Measurements from ENCODE around the gene TPGS2.
"Not testable (repeated sequence)": the region's sequence is repeated elsewhere in the genome, so short reads cannot be mapped to it uniquely, and the experiment has no call there.

Gene TPGS2

GRCh38 chr18:36772241-36772723, 56.5 kb downstream of the TPGS2 start:
- no peak for DNase-seq (ENCODE audit: low spot score)

GRCh38 chr18:36771245-36771644, 57.6 kb downstream of the TPGS2 start:
- no peak for DNase-seq (ENCODE audit: low spot score)

DNA sequence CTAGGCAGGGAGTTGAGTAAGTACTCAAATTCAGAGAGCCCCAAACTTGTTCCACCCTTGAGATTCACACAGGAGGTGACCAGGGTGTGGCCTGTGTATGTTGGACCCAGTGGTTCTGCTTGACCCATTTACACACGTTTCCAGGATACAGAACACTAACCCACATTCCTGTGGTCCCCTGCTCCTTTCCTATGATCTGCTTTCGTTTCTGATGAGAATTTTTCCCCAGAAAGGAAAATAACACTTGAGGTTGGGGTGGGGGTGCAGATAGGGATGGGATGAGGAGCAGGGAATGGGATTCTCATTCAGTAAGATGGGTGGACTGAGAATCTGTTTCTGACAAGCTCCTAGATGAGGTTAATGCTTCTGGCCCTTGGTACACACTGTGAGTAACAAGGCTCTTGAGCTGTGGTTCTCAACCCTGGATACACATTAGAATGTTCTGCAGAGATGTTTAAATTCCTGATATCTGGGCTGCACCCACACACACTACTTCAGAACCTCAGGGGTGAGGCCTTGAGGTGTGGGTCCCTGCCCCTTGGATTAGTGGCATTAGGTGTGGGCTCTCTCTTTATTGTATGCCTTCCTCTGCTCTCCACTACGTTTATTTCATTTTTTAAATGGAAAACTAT, 58.4 kb downstream of the TPGS2 start:
- DNase-seq (ENCODE audit: low spot score): no peak

DNA sequence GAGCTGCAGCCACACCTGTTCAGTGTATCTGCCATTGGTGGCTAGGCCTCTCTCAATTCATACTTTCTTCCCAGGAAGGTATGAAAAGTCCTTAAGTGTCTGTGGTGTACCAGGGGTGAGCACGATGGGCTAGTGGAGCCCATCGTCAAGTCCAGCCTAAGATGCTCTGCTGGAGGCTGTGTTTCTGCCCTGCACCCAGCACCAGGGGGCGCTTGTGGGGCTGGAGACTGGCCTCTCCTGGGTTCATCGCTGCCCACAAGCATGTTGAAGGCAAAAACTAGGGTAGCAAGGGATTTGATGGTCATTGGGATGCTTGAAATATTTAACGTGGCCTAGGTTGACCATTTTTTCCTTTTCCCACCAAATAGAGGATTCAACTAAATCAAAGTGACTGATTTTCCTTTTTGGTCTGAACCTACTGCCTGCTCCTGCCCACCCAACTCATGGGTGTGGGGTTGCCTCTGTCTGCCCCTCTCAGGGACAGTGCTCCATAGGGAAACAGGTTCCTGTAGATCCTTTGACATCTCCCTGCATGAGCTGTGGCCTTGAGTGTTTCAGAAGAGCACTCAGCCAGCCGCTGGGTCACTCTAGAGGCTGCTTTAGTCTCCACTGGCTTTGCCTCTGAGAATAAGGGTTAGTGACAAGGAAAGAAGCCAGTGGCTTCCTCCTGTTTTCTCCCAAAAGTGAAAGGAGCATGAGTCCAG, 59.0 kb downstream of the TPGS2 start:
- no peak for DNase-seq (ENCODE audit: low spot score)

DNA sequence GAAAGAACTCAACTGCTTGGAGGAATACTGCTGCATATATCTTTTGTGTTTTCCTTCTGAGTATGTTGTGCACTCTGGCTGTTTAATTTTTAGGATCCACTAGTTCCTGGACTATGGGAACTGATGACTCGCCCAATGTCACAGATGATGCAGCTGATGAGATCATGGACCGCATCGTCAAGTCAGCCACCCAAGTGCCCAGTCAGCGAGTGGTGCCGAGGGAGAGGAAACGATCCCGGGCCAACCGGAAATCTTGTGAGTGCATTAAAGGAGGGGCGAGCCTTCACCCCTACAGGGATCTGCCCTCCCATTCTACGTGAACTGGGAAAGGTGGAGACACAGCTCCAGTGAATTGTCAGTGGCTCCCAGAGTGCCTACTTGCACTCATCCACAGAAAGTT, 59.6 kb downstream of the TPGS2 start:
- no peak for DNase-seq (ENCODE audit: low spot score)

DNA sequence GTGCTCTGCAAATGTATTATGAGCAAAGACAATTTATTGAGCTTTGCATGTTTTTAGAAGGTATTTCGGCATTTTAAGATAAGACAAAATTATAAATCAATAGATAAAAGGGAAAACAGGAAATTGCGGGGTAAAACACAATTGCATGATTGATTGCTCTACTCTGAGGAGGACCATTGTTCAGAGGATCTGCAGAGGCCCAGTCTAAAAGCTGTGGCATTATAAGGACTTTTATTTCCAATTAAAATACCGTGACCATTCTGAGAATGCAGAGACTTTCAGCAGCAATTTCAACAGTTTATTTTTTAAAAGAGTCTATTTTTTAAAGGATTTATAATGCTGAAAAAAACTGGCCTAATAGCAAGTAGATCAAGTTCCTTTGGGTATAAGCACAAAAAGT, 62.0 kb downstream of the TPGS2 start:
- no peak for DNase-seq (ENCODE audit: low spot score)

DNA sequence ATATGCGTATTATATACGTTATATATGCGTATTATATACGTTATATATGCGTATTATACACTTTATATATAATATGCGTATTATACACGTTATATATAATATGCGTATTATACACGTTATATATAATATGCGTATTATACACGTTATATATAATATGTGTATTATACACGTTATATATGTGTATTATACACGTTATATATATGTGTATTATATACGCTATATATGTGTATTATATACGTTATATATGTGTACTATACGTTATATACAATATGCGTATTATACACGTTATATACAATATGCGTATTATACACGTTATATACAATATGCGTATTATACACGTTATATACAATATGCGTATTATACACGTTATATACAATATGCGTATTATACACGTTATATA, 65.8 kb downstream of the TPGS2 start:
- DNase-seq (ENCODE audit: low spot score): not testable (repeated sequence)

GRCh38 chr18:36762074-36762473, 66.7 kb downstream of the TPGS2 start:
- no peak for DNase-seq (ENCODE audit: low spot score)

DNA sequence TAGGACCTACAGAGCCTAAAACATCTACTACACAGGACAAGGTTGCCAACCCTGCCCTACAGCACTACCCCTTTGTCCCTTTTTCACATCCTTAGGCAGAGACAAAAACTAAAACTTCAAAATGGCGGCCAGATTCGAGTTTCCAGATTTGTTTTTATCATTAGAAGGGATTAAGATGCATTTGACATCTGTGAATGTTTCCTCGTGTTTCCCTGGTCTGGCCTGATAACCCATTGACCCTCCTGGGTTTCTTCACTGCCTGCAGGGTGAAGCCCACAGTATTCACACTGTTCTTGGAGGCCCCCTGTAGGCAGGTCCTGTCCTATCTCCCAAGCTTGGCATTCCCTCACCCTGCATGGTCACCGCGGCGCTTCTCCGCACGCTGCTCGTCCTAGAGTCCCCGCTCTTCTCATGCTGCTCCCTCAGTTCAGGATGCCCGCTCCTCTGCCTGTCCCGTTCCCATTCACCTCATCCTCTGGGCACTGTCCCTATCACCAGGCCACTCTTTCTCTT, 67.6 kb downstream of the TPGS2 start:
- DNase-seq (ENCODE audit: low spot score): no peak

GRCh38 chr18:36760598-36760997, 68.2 kb downstream of the TPGS2 start:
- DNase-seq (ENCODE audit: low spot score): no peak

GRCh38 chr18:36759167-36759776, 69.5 kb downstream of the TPGS2 start:
- no peak for DNase-seq (ENCODE audit: low spot score)

- no peak for DNase-seq (ENCODE audit: low spot score)
Observed at GRCh38 chr18:36758623-36759022, 70.2 kb downstream of the TPGS2 start.

- DNase-seq (ENCODE audit: low spot score): peak; percentile 33
Observed at GRCh38 chr18:36757991-36758390, 70.8 kb downstream of the TPGS2 start.

DNA sequence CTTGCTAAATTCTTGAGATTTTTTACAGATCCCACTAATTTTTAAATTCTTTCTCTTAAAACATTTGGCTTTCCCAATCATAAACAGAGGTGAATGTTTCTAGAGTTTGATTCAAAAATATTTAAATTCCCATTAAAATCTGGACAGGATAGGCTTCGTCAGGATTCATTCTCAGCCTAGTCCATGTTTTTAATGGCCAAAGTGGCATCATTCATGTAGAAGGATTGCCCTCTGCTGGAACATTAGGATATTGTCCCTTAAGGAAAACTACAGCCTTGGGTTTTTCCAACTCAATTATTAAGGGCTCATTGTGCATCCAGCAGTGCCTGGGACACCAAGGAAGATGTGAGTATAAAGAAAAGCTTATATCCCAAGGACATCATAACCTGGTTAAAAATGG, 71.7 kb downstream of the TPGS2 start:
- peak; percentile 71 for DNase-seq (ENCODE audit: low spot score)

DNA sequence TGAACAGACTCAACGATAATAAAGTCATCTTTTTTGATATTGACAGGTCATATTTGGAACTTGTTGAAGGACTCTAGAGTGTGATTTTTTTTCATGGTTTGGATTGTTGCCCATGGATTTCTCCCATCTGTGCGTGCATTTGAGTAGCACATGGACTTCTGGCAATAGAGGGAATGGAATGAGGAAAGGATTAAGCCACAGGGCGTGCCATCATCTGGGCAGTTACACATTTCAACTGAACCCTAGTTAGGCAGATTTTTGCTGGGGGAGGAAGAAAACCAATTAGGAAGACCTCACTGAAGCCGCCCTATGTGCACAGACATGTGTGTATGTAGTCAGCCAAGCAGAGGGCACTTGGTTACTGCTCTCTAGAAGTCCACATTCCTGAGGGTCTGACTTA, 72.6 kb downstream of the TPGS2 start:
- DNase-seq (ENCODE audit: low spot score): no peak

GRCh38 chr18:36752929-36753865, 75.6 kb downstream of the TPGS2 start:
- DNase-seq (ENCODE audit: low spot score): no peak

- no peak for DNase-seq (ENCODE audit: low spot score)
Observed at GRCh38 chr18:36745219-36745975, 83.4 kb downstream of the TPGS2 start.

GRCh38 chr18:36744261-36744876, 84.4 kb downstream of the TPGS2 start:
- no peak for DNase-seq (ENCODE audit: low spot score)
